ENCODE results near the gene SH3PXD2A. TPM values are rescaled to one million over a fixed set of nuclear protein-coding genes. Genes with fewer than 3 reads are reported as not detected.

SH3PXD2A gene
- total RNA-seq, 1 experiment from 2014 or later, result 4.5 TPM

DNA sequence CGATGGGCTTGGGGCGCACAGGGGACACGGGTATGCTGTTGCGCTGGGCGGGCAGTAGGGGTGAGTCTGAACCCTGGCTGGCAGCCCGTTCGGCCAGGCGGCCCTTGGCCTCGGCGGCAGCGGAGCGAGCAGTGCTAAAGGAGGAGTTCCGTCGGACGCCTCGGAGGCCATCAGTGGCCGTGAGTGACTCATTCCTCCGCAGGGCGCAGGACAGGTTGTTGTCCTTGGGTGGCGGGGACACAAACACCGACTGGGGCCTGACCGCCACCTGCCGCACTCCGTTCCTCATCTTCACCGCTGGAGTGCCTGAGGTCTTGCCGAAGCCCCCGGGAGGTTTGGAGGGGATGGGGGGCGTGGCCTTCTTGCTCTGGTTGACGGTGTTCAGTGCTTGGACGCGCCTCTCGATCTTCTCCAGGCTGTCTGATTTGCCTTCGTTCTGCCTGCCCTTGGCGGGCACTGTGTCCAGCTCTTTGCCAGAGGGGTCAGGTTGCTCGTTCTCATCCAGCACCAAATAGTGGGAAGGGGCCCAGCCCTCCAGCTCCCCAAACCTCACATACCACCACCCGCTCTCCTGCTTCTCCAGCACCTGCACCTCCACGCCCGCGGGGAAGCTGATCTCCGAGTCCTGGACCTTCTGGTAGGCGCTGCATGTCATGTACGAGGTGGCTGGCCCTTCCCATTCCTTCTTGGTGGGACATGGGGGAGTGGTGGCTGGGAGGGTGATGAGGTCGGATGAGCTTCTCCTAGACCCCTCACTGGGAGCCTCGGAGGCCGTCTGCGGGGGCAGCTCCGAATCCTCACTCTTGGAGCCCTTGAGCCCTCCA is 253.1 kb downstream of the SH3PXD2A start:
- H3K4me1 ChIP-seq (ENCODE audit: insufficient read depth, low read length), result no peaks in the 10 kb centered on the region
- no peak overlapping the region for H3K27ac ChIP-seq (ENCODE audit: insufficient read length, low read depth, low read length)
- no peak overlapping the region for H3K14ac ChIP-seq (ENCODE audit: insufficient read depth, low read length)
- H2AK5ac ChIP-seq (ENCODE audit: insufficient read length, low read length), result no peak overlapping the region
- H3K36me3 Mint-ChIP-seq (ENCODE audit: insufficient read depth in 1 of 3, low read depth in 3 of 3), result peaks cover 5 to 19% (median 6%) of the 10 kb centered on the region in 3 experiments
- no peak overlapping the region for H4K5ac ChIP-seq (ENCODE audit: insufficient read length, low read depth, low read length)
- peaks cover 5 to 12% of the 10 kb centered on the region in 2 experiments for H3K9me3 Mint-ChIP-seq
- no peaks in the 10 kb centered on the region for H3K79me2 ChIP-seq (ENCODE audit: insufficient read depth, low read length)
- H3K9me3 ChIP-seq (ENCODE audit: control insufficient read depth, low read depth, low read length), result no peaks in the 10 kb centered on the region
- no peak overlapping the region for H3K4ac ChIP-seq (ENCODE audit: low read depth, low read length)
- H4K20me1 ChIP-seq (ENCODE audit: control insufficient read depth, insufficient read depth, insufficient read length), result no peaks in the 10 kb centered on the region
- no peak overlapping the region for H2BK12ac ChIP-seq (ENCODE audit: insufficient read length, low read depth, low read length)
- no peak overlapping the region for H2BK20ac ChIP-seq (ENCODE audit: low read depth, low read length, poor library complexity, severe bottlenecking)
- no peaks in the 10 kb centered on the region; the same call in 1 of the 2 replicates for H3K27me3 Mint-ChIP-seq (ENCODE audit: low read depth)
- H2BK5ac ChIP-seq (ENCODE audit: insufficient read length, low read length), result no peak overlapping the region
- no peaks in the 10 kb centered on the region for H3K79me1 ChIP-seq (ENCODE audit: insufficient read depth, low read depth, low read length, poor library complexity, severe bottlenecking)
- H3K23me2 ChIP-seq (ENCODE audit: insufficient read length, low read depth, low read length, poor library complexity, severe bottlenecking), result no peaks in the 10 kb centered on the region
- no peak overlapping the region for H3K4me3 Mint-ChIP-seq
- WGBS (ENCODE audit: extremely low coverage, insufficient read length, low lambda C conversion rate), result no CpG with 5 or more reads among the region's 47 CpGs
- no peak overlapping the region for H4K91ac ChIP-seq (ENCODE audit: insufficient read length, low read depth, low read length)
- H3K4me2 ChIP-seq (ENCODE audit: insufficient read depth, insufficient read length, low read length), result no peak overlapping the region
- H3K56ac ChIP-seq (ENCODE audit: insufficient read length, low read depth, low read length), result no peak overlapping the region
- H3K23ac ChIP-seq (ENCODE audit: insufficient read length, low read depth, low read length), result no peak overlapping the region
- peaks cover 5 to 14% of the 10 kb centered on the region in 2 experiments for H3K4me1 Mint-ChIP-seq
- H2BK120ac ChIP-seq (ENCODE audit: low read depth, low read length, poor library complexity, severe bottlenecking), result no peak overlapping the region
- H3K18ac ChIP-seq (ENCODE audit: insufficient read length, low read depth, low read length), result no peak overlapping the region
- no peak overlapping the region for H3K9ac ChIP-seq (ENCODE audit: extremely low read depth, insufficient read length, low read length)
- no peak overlapping the region for H4K8ac ChIP-seq (replicated peaks; ENCODE audit: insufficient read length, low read depth, low read length)
- no peaks in the 10 kb centered on the region for H3K27me3 ChIP-seq (ENCODE audit: insufficient read depth, low read length)
- no peak overlapping the region for H2BK15ac ChIP-seq (ENCODE audit: low read depth, low read length)
- no peak for DNase-seq
- no peak overlapping the region for H3T11ph ChIP-seq (ENCODE audit: low read length)
- no peak overlapping the region; a peak in 2 of 7 replicates for H3K27ac Mint-ChIP-seq
- H2AFZ ChIP-seq (ENCODE audit: low read length), result no peak overlapping the region
- TF ChIP-seq CTCF (conservative IDR thresholded peaks at IDR 0.05), result no peak

Data from H9 (cell line).